ENCODE measurements around the gene C3orf52.

The C3orf52 gene

DNA sequence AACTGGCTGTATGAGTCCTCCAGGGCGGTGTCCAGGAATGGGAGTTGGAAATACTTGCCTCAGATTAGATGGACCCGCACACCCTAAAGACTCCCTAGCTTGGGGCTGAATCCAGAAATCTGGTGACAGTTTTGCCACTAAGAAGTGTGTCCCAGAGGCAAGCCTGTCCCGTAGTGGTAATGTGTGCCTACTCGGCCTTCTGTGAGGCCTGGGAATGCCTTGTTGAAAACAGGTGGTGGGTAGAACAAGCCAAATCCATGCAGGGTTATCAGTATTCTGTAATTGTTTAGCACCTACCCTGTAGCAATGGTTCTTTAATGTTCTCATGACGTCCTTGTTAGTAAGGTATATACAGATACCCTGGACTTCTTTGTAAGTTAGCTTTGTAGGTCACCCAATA is 1.6 kb downstream of the C3orf52 start:
- no peak for DNase-seq

GRCh38 chr3:112088944-112089343 is 2.8 kb downstream of the C3orf52 start:
- no peak for DNase-seq

- DNase-seq = no peak
Measured at GRCh38 chr3:112089956-112090886, 4.0 kb downstream of the C3orf52 start.

DNA sequence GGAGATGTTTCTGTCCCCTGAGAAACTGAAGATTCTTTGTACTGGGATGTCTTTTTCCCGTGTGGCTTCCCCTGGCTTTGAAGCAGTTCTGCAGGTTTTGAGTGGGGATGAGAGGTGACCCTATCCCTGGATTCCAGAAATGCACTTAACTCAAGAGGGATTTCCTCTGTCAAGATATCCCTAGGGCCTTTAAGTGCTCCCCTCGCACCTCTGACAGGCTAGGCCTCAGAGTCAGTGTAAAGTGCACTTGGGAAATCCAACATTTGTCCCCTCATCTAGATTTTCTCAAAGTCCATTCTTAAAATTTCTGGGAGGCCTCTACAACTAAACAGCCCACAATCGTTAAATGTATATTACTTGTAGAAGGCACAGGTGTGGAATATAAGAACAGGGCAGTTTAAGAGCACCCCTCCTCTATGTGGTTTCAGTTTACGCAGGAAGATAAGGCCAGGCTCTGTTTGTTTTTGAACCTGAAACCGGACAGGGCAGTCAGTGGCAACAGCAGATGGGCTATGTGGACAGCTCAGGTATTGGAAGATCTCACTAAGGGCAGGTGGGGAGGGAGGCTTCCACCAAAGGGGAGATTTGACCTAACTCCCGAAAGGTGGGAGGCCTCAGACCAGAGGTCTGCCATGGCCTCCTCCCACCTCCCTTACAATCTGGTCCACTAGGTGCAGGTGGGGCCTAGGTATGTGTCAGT is 4.8 kb downstream of the C3orf52 start:
- no peak for DNase-seq

- no peak for DNase-seq
Measured at GRCh38 chr3:112092496-112093179, 6.4 kb downstream of the C3orf52 start.

GRCh38 chr3:112093180-112093522 is 7.0 kb downstream of the C3orf52 start:
- no peak for DNase-seq

DNA sequence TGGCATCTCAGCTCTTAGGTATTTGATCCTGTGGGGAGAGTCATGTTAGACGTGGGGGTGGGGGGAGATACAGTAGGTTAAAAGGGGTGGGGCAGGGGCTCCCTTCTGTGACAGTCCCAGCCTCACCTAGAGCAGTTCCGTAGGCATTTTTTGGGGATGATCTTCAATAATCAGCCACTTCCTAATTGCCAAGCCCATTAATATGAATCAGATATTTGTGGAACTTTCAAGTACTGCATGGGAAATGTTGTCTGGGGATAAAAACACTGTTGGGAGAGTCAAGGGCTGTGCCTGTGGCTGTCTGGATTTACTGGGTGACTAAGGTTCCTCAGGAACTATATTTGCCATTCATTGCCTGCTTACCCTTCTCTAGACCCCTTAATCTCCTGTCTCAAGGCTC is 9.5 kb downstream of the C3orf52 start:
- DNase-seq = no peak

DNA sequence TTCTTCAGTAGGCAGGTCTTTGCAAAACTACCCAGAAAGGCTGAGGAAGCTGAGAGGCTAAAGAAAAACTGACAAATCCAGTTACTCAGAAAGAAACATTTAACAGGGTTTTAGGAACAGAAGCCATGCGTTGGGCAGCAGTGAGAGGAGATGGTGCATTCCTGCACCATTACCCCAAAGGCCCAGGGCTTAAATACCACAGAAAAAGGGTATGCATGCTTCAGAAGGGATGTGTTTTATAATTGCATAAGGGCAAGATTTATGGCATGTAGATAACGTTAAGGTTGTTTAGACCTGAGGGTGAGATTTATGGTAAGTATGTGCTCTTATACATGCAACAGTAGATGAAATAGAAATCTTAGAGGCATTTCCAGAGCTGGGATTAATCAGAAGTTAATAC is 10.0 kb downstream of the C3orf52 start:
- DNase-seq = no peak

GRCh38 chr3:112097378-112097777 is 11.2 kb downstream of the C3orf52 start:
- peak; percentile 33 for DNase-seq

- DNase-seq = no peak
Measured at GRCh38 chr3:112101916-112102315, 15.7 kb downstream of the C3orf52 start.

DNA sequence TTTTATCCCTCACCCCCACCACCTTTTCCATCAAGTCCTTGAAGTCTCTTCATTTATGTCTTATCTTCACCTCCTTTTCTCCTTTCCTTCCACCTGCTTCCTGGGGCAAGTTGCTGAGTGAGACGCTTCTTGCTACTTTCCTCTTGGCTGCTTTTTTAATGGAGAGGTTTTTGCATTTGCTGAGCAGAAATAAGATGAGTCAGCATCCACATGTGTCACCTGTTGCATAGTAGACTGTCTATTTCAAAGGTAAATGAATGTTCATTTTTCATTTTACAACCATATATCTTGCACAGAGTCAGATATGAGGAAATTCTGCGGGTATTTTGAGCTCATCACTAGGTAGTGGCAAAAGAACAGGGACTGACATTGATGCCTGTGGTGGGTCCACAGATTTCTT is 18.6 kb downstream of the C3orf52 start:
- no peak for DNase-seq

DNA sequence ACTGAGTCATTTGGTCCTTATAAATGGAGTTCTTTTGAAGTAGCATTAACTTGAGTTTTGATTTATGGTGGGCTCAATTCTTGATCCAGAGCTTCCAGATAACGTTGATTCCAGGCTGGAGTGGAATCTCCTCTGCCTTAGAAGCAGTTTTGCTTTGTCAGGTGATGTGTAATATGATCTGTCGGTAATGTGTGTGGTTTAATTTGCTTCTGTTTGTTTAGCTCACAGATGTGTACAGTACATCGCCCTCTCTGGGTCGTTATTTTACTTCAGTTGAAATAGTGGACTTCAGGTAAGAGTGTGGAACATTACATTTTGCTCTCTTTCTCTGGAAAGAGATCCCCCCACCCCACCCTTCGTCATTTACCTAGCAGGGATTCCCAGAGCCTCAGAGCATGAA is 23.1 kb downstream of the C3orf52 start:
- no peak for DNase-seq

- DNase-seq = peak; percentile 63
Measured at GRCh38 chr3:112111785-112112402, 25.7 kb downstream of the C3orf52 start.

- no peak for DNase-seq
Measured at GRCh38 chr3:112114576-112115160, 28.5 kb downstream of the C3orf52 start.

- no peak for DNase-seq
Measured at GRCh38 chr3:112115161-112115739, 29.1 kb downstream of the C3orf52 start.

DNA sequence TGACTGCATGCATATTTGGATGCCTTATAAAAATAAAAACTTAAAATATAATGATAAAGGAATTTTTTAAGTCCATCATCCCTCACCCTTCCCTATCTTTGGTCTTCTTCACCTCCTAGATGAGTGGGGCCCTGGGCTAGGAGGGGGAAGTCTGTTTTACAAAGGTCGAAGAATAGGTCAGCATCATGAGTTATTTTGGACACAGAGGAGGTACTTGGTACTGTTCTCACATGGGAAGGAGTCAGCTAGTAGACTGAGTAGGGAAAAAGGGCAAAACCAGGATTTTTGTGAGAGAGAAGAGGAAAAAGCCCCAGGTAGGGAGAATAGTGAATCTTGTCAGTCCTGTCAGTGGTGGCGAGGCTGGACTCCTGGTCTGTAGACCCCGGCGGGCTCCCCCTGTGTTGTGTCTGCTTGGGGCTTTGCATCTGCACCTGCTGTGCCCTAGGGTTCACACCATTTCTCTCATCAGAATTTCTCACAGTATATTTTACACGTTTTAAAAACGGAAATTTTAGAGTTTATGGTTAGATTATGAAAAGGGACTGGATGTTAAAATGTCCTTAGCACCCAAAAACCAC is 29.7 kb downstream of the C3orf52 start:
- DNase-seq = no peak

DNA sequence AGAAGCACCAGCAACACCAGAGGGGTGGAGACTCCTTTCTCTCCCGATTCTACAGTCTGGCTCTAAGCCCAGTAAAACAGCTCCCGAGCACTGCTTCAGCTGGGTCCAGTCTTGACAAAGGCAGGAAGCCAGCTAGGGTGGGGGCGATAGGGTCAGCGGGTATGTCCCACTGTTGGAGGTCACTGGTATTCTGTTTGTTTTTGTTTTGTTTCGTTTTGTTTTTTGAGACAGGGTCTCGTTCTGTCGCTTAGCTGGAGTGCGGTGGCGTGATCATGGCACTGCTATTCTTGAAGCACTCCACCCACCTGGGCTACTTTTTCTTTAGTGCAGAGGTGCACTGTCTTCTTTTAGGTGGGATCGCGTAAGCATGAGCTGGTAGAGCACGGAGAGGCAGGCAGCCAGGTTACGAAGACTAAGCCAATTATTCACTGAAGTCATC is 30.6 kb downstream of the C3orf52 start:
- no peak for DNase-seq

DNA sequence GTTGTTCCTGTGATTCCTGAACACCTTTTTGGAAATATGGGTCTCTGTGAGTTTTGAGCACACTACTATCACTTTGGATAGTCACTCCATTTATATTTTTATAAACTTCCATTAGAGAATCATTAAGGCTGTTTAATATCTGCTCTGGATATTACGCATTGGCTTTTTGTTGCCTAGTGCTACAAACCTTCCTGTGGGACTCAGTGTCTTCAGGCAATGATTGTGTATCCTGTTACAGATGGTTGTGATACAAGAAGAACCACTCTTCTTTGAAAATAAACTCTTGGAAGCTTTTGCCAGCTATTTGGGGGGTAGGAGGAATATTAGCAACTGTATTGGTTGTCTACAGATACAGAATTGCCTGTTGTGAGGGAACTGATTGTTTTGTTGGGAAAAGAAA is 31.2 kb downstream of the C3orf52 start:
- no peak for DNase-seq

GRCh38 chr3:112117841-112118571 is 31.8 kb downstream of the C3orf52 start:
- no peak for DNase-seq

- DNase-seq = no peak
Measured at GRCh38 chr3:112119962-112120836, 34.0 kb downstream of the C3orf52 start.
